ENCODE measurements around the gene C5orf46. TPM values are rescaled to one million over a fixed set of nuclear protein-coding genes. Genes with fewer than 3 reads are reported as not detected.

C5orf46 gene
- total and polyA plus RNA-seq, 10 donors, result not detected

GRCh38 chr5:147882586-147883313 lies 23.6 kb downstream of the C5orf46 start:
- H3K36me3 ChIP-seq, result no peaks in the 10 kb centered on the region
- no peak for DNase-seq
- intact Hi-C loops (cut with DNase I; ENCODE audit: low total_unique reads), result no loop called here
- TF ChIP-seq CTCF (IDR thresholded peaks at IDR 0.05 in 8 of 11, conservative IDR thresholded peaks at IDR 0.05 in 3 of 11) (no peak), POLR2AphosphoS5 (IDR thresholded peaks at IDR 0.05) (no peak), POLR2A (IDR thresholded peaks at IDR 0.05) (no peak)
- WGBS, 5 donors, result 55 to 66% (median 62%) methylated on average over 6 of the region's 6 CpGs
- H3K4me1 ChIP-seq, result no peaks in the 10 kb centered on the region
- no peak overlapping the region for H3K27ac ChIP-seq
- no peak overlapping the region for H3K4me3 ChIP-seq
- no peaks in the 10 kb centered on the region for H3K9me3 ChIP-seq
- H3K27me3 ChIP-seq (replicated peaks in 1 of 7), result peaks cover 0 to 17% (median 0%) of the 10 kb centered on the region in 7 donors

- Histone ChIP-seq H3K36me3 (no peaks in the 10 kb centered on the region), H3K4me1 (no peaks in the 10 kb centered on the region), H3K4me3 (no peak overlapping the region), H3K27me3 (replicated peaks in 1 of 7) (peaks cover 0 to 5% (median 0%) of the 10 kb centered on the region in 7 donors), H3K9me3 (no peaks in the 10 kb centered on the region), H3K27ac (no peak overlapping the region)
- intact Hi-C loops (cut with DNase I; ENCODE audit: low total_unique reads), result no loop called here
- TF ChIP-seq CTCF (IDR thresholded peaks at IDR 0.05 in 8 of 11, conservative IDR thresholded peaks at IDR 0.05 in 3 of 11), result no peak
- no peak for TF ChIP-seq POLR2AphosphoS5 (IDR thresholded peaks at IDR 0.05)
- TF ChIP-seq POLR2A (IDR thresholded peaks at IDR 0.05), result no peak
- WGBS, 5 donors, result 86 to 97% (median 90%) methylated on average over 2 of the region's 2 CpGs
- no peak for DNase-seq
These were observed 25.9 kb downstream of the C5orf46 start for GRCh38 chr5:147880487-147880886.

GRCh38 chr5:147879784-147880183 lies 26.6 kb downstream of the C5orf46 start:
- Histone ChIP-seq H3K36me3 (no peaks in the 10 kb centered on the region), H3K27me3 (replicated peaks in 1 of 7) (peaks cover 0 to 5% (median 0%) of the 10 kb centered on the region in 7 donors), H3K9me3 (no peaks in the 10 kb centered on the region), H3K4me3 (no peak overlapping the region), H3K27ac (no peak overlapping the region), H3K4me1 (no peaks in the 10 kb centered on the region)
- intact Hi-C loops (cut with DNase I; ENCODE audit: low total_unique reads), result no loop called here
- TF ChIP-seq CTCF (IDR thresholded peaks at IDR 0.05 in 8 of 11, conservative IDR thresholded peaks at IDR 0.05 in 3 of 11) (no peak), POLR2AphosphoS5 (IDR thresholded peaks at IDR 0.05) (no peak), POLR2A (IDR thresholded peaks at IDR 0.05) (no peak)
- 90 to 99% (median 92%) methylated on average over 3 of the region's 3 CpGs for WGBS, 5 donors
- no peak for DNase-seq

- no peak for DNase-seq
- no peak within 1 kb of the TSS for H3K27ac ChIP-seq
- intact Hi-C loops (cut with DNase I; ENCODE audit: low total_unique reads), result no loop called here
- H3K9me3 ChIP-seq, result no peaks in the 10 kb centered on the region
- peaks cover 0 to 5% (median 0%) of the 10 kb centered on the region in 7 donors for H3K27me3 ChIP-seq (replicated peaks in 1 of 7)
- H3K4me3 ChIP-seq, result no peak within 1 kb of the TSS
- TF ChIP-seq POLR2A (IDR thresholded peaks at IDR 0.05), result no peak
- no peak for TF ChIP-seq CTCF (IDR thresholded peaks at IDR 0.05 in 8 of 11, conservative IDR thresholded peaks at IDR 0.05 in 3 of 11)
- TF ChIP-seq POLR2AphosphoS5 (IDR thresholded peaks at IDR 0.05), result no peak
- 57 to 73% (median 64%) methylated on average over 2 of the region's 2 CpGs for WGBS, 5 donors
- H3K36me3 ChIP-seq, result no peaks in the 10 kb centered on the region
- no peaks in the 10 kb centered on the region for H3K4me1 ChIP-seq
These were observed 28.1 kb downstream of the C5orf46 start, which contains the start of gene SCGB3A2 for GRCh38 chr5:147878066-147878759. Gene SCGB3A2, plus strand, starts transcription at chr5:147878711. Its CDS starts 93 bp downstream, at chr5:147878804.

Measured in spleen (tissue), 11 donors.